Measurements from ENCODE around the gene KCNB1.

The KCNB1 gene

GRCh38 chr20:49409302-49409974 is 73.0 kb downstream of the KCNB1 start:
- no peak for DNase-seq (ENCODE audit: low read depth)

GRCh38 chr20:49408509-49409104 is 73.9 kb downstream of the KCNB1 start:
- DNase-seq (ENCODE audit: low read depth) = no peak

- DNase-seq (ENCODE audit: low read depth) = no peak
Measured at GRCh38 chr20:49406666-49407065, 75.8 kb downstream of the KCNB1 start.

- DNase-seq (ENCODE audit: low read depth) = no peak
Measured at GRCh38 chr20:49405696-49406095, 76.8 kb downstream of the KCNB1 start.

- DNase-seq (ENCODE audit: low read depth) = no peak
Measured at GRCh38 chr20:49405062-49405683, 77.3 kb downstream of the KCNB1 start.

- no peak for DNase-seq (ENCODE audit: low read depth)
Measured at GRCh38 chr20:49404461-49404860, 78.0 kb downstream of the KCNB1 start.

- no peak for DNase-seq (ENCODE audit: low read depth)
Measured at GRCh38 chr20:49403911-49404310, 78.6 kb downstream of the KCNB1 start.

- DNase-seq (ENCODE audit: low read depth) = no peak
Measured at GRCh38 chr20:49403012-49403411, 79.5 kb downstream of the KCNB1 start.

GRCh38 chr20:49400904-49401303 is 81.6 kb downstream of the KCNB1 start:
- no peak for DNase-seq (ENCODE audit: low read depth)

- DNase-seq (ENCODE audit: low read depth) = no peak
Measured at GRCh38 chr20:49400410-49400809, 82.1 kb downstream of the KCNB1 start.

- no peak for DNase-seq (ENCODE audit: low read depth)
Measured at GRCh38 chr20:49399329-49399728, 83.1 kb downstream of the KCNB1 start.

- DNase-seq (ENCODE audit: low read depth) = no peak
Measured at GRCh38 chr20:49398401-49399144, 83.9 kb downstream of the KCNB1 start.

GRCh38 chr20:49397525-49397924 is 84.9 kb downstream of the KCNB1 start:
- DNase-seq (ENCODE audit: low read depth) = no peak

GRCh38 chr20:49396230-49396629 is 86.2 kb downstream of the KCNB1 start:
- no peak for DNase-seq (ENCODE audit: low read depth)

- DNase-seq (ENCODE audit: low read depth) = no peak
Measured at GRCh38 chr20:49395659-49396058, 86.8 kb downstream of the KCNB1 start.

GRCh38 chr20:49395183-49395582 is 87.3 kb downstream of the KCNB1 start:
- no peak for DNase-seq (ENCODE audit: low read depth)

GRCh38 chr20:49394757-49395156 is 87.7 kb downstream of the KCNB1 start:
- DNase-seq (ENCODE audit: low read depth) = no peak

GRCh38 chr20:49394264-49394663 is 88.2 kb downstream of the KCNB1 start:
- DNase-seq (ENCODE audit: low read depth) = no peak

GRCh38 chr20:49393803-49394202 is 88.7 kb downstream of the KCNB1 start:
- no peak for DNase-seq (ENCODE audit: low read depth)

- no peak for DNase-seq (ENCODE audit: low read depth)
Measured at GRCh38 chr20:49392745-49393144, 89.7 kb downstream of the KCNB1 start.

- no peak for DNase-seq (ENCODE audit: low read depth)
Measured at GRCh38 chr20:49391404-49392245, 90.8 kb downstream of the KCNB1 start.

GRCh38 chr20:49389854-49390253 is 92.6 kb downstream of the KCNB1 start:
- DNase-seq (ENCODE audit: low read depth) = no peak

Measured in activated gamma-delta T cell treated with anti-CD3 and anti-CD28 coated beads, Interleukin-2, amount 50 U/mL, for 16 hours (primary cell).